GM12892 (cell line): ENCODE data around the gene PKN2.

Experiments used
- POLR2A ChIP-seq: IDR thresholded peaks from 2 replicates; pipeline ENCODE4 v1.6.1; 2011; ENCODE audit warnings: low read depth, low read length, control low read depth
- POLR2AphosphoS5 ChIP-seq: IDR thresholded peaks from 2 replicates; pipeline ENCODE4 v1.6.1; 2011; ENCODE audit warnings: low read depth, low read length, control low read depth

- TF ChIP-seq POLR2A (no peak), POLR2AphosphoS5 (no peak)
Measured at GRCh38 chr1:88779880-88780279, 95.8 kb downstream of the PKN2 start.
